Measurements from ENCODE around the gene GET4.

- TF ChIP-seq CTCF (IDR thresholded peaks at IDR 0.05) (no peak), POLR2A (IDR thresholded peaks at IDR 0.05) (no peak), EP300 (IDR thresholded peaks at IDR 0.05) (no peak)
Observed at GRCh38 chr7:889025-889390, 12.7 kb downstream of the GET4 start.
